ENCODE data around the gene PNKD. TPM values are rescaled to one million over a fixed set of nuclear protein-coding genes. Genes with fewer than 3 reads are reported as not detected.

The PNKD gene
- total RNA-seq, 1 donor from 2014 or later: 45.0 TPM

DNA sequence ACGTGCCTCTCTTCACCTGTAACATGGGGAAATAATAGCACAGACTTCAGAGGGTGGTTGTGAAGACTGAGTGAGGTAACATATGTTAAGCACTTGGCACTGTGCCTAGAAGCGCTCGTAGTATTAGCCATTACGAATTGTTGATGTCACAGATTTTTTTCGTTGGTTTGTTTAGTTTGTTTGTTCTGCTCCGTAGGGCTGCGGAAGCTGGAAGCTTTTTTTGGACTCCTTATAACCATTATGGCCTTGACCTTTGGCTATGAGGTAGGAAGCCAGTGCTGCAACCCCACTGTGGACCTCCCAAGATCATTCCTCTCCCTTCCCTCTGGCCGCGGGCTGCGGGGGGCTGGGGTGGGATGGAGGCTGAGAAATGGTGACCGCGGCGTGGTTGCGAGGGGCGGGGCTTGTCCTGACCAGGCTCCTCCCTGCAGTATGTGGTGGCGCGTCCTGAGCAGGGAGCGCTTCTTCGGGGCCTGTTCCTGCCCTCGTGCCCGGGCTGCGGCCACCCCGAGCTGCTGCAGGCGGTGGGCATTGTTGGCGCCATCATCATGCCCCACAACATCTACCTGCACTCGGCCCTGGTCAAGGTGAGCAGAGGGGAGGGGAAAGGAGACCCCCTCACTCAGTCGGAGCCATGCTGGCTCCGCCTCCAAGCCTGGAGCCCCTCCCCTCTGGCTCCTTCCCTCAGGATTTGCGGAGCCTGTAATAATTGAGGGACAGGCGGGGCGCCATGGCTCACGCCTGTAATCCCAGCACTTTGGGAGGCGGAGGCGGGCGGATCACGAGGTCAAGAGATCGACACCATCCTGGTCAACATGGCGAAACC, 117.3 kb downstream of the PNKD start:
- H3K9me3 Mint-ChIP-seq (ENCODE audit: unreplicated experiment): no peaks in the 10 kb centered on the region
- no peak overlapping the region for H3K27ac Mint-ChIP-seq (ENCODE audit: unreplicated experiment)
- TF ChIP-seq, protein P1, sequence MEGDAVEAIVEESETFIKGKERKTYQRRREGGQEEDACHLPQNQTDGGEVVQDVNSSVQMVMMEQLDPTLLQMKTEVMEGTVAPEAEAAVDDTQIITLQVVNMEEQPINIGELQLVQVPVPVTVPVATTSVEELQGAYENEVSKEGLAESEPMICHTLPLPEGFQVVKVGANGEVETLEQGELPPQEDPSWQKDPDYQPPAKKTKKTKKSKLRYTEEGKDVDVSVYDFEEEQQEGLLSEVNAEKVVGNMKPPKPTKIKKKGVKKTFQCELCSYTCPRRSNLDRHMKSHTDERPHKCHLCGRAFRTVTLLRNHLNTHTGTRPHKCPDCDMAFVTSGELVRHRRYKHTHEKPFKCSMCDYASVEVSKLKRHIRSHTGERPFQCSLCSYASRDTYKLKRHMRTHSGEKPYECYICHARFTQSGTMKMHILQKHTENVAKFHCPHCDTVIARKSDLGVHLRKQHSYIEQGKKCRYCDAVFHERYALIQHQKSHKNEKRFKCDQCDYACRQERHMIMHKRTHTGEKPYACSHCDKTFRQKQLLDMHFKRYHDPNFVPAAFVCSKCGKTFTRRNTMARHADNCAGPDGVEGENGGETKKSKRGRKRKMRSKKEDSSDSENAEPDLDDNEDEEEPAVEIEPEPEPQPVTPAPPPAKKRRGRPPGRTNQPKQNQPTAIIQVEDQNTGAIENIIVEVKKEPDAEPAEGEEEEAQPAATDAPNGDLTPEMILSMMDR (IDR thresholded peaks at IDR 0.05): no peak
- no peak for DNase-seq (ENCODE audit: extremely low spot score, unreplicated experiment)
- peak overlapping the region; percentile 35 for H3K4me3 Mint-ChIP-seq (ENCODE audit: unreplicated experiment)
- no peaks in the 10 kb centered on the region for H3K36me3 Mint-ChIP-seq (ENCODE audit: unreplicated experiment)
- peaks cover 4% of the 10 kb centered on the region for H3K4me1 Mint-ChIP-seq (ENCODE audit: unreplicated experiment)
- H3K27me3 Mint-ChIP-seq (ENCODE audit: unreplicated experiment): no peaks in the 10 kb centered on the region

DNA sequence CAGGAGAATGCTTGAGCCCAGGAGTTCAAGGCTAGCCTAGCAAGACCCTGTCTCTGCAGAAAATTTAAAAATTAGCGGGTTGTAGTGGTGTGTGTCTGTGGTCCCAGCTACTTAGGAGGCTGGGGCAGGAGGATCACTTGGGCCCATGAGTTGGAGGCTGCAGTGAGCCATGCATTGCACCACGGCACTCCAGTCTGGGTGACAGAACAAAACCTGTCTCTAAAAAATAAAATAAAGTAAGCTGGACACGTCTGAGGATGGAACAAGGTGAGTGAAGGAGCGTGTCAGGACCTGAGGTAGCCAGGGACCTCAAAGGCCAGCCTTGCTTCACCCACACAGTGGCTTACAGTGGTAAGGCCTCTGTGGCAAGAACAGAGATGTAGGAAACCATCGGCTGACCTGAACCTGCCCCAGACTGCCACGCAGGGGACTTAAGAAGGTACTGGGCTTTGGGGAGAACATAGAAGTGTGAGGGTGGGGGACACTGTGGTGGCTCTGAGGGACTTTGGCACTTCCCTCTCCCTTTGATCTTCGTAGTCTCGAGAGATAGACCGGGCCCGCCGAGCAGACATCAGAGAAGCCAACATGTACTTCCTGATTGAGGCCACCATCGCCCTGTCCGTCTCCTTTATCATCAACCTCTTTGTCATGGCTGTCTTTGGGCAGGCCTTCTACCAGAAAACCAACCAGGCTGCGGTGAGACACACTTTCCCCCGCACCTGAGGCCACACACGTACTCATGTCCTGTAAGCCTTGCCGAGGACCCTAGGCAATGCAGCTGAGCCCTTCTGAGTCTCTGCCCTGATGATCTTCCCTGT, 119.2 kb downstream of the PNKD start:
- peaks cover 4% of the 10 kb centered on the region for H3K4me1 Mint-ChIP-seq (ENCODE audit: unreplicated experiment)
- no peak overlapping the region for H3K27ac Mint-ChIP-seq (ENCODE audit: unreplicated experiment)
- no peak for DNase-seq (ENCODE audit: extremely low spot score, unreplicated experiment)
- no peaks in the 10 kb centered on the region for H3K9me3 Mint-ChIP-seq (ENCODE audit: unreplicated experiment)
- H3K27me3 Mint-ChIP-seq (ENCODE audit: unreplicated experiment): no peaks in the 10 kb centered on the region
- H3K36me3 Mint-ChIP-seq (ENCODE audit: unreplicated experiment): no peaks in the 10 kb centered on the region
- no peak overlapping the region for H3K4me3 Mint-ChIP-seq (ENCODE audit: unreplicated experiment)
- TF ChIP-seq, protein P1 (IDR thresholded peaks at IDR 0.05): no peak

DNA sequence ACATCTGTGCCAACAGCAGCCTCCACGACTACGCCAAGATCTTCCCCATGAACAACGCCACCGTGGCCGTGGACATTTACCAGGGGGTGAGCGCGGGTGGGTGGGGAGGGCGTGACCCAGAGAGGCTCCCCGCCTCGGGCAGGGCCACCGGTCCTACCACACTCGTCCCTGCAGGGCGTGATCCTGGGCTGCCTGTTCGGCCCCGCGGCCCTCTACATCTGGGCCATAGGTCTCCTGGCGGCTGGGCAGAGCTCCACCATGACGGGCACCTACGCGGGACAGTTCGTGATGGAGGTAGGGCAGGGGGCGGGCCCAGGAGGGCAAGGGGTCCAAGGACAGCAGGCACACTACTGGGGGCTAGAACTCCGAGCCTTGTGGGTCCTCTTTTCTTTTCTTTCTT, 120.9 kb downstream of the PNKD start:
- Mint-ChIP-seq H3K27me3 (ENCODE audit: unreplicated experiment) (no peaks in the 10 kb centered on the region), H3K4me1 (ENCODE audit: unreplicated experiment) (peaks cover 10% of the 10 kb centered on the region), H3K27ac (ENCODE audit: unreplicated experiment) (no peak overlapping the region), H3K9me3 (ENCODE audit: unreplicated experiment) (no peaks in the 10 kb centered on the region), H3K36me3 (ENCODE audit: unreplicated experiment) (no peaks in the 10 kb centered on the region), H3K4me3 (ENCODE audit: unreplicated experiment) (no peak overlapping the region)
- TF ChIP-seq, protein P1 (IDR thresholded peaks at IDR 0.05): no peak
- DNase-seq (ENCODE audit: extremely low spot score, unreplicated experiment): no peak

DNA sequence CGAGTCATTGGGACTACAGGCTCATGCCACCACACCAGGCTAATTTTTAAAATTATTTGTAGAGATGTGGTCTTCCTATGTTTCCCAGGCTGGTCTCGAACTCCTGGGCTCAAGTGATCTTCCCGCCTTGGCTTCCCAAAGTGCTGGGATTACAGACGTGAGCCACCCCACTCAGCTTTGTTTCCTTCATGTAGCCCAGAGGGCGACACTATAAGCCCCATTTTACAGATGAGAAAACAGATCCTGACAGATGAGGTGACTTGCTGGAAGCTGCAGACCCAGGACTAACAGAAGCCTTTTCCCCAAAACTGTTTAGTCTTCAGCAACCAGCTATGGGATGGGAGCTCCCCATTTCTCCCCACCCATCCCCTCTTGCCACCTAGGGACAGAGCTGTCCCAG, 122.1 kb downstream of the PNKD start:
- Mint-ChIP-seq H3K9me3 (ENCODE audit: unreplicated experiment) (no peaks in the 10 kb centered on the region), H3K27me3 (ENCODE audit: unreplicated experiment) (no peaks in the 10 kb centered on the region), H3K4me3 (ENCODE audit: unreplicated experiment) (no peak overlapping the region), H3K27ac (ENCODE audit: unreplicated experiment) (no peak overlapping the region), H3K4me1 (ENCODE audit: unreplicated experiment) (peaks cover 14% of the 10 kb centered on the region), H3K36me3 (ENCODE audit: unreplicated experiment) (no peaks in the 10 kb centered on the region)
- TF ChIP-seq, protein P1 (IDR thresholded peaks at IDR 0.05): no peak
- DNase-seq (ENCODE audit: extremely low spot score, unreplicated experiment): no peak

DNA sequence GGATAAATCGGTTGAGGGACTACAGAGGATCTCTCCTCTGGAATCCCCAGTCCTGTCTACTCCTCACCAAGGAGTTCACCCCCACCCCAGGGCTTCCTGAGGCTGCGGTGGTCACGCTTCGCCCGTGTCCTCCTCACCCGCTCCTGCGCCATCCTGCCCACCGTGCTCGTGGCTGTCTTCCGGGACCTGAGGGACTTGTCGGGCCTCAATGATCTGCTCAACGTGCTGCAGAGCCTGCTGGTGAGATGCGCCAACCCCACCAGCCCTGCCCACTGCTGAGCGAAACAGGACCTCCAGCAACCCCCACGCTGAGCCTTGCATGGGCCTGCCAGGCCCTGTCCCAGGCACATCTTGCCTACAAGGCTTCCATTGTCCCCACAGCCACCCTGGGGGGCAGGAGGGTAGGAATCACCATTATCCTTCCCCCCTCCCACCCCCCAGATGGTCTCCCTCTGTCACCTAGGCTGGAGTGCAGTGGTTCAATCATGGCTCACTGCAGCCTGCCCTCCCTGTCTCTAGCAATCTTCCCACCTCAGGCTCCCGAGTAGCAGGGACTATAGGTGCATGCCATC, 122.7 kb downstream of the PNKD start:
- no peaks in the 10 kb centered on the region for H3K36me3 Mint-ChIP-seq (ENCODE audit: unreplicated experiment)
- no peak for DNase-seq (ENCODE audit: extremely low spot score, unreplicated experiment)
- H3K27ac Mint-ChIP-seq (ENCODE audit: unreplicated experiment): no peak overlapping the region
- no peaks in the 10 kb centered on the region for H3K27me3 Mint-ChIP-seq (ENCODE audit: unreplicated experiment)
- H3K4me3 Mint-ChIP-seq (ENCODE audit: unreplicated experiment): no peak overlapping the region
- H3K4me1 Mint-ChIP-seq (ENCODE audit: unreplicated experiment): peaks cover 20% of the 10 kb centered on the region
- TF ChIP-seq, protein P1 (IDR thresholded peaks at IDR 0.05): no peak
- H3K9me3 Mint-ChIP-seq (ENCODE audit: unreplicated experiment): no peaks in the 10 kb centered on the region
